ENCODE data around the gene AOPEP.

The AOPEP gene

GRCh38 chr9:94801681-94802080 is 75.2 kb downstream of the AOPEP start:
- H3K4me1 ChIP-seq = peaks cover 15% of the 10 kb centered on the region
- TF ChIP-seq CTCF (IDR thresholded peaks at IDR 0.05; ENCODE audit: low read depth, low read length) = no peak
- no peaks in the 10 kb centered on the region for H3K9me3 ChIP-seq
- H3K27me3 ChIP-seq = no peaks in the 10 kb centered on the region
- H3K4me3 ChIP-seq (ENCODE audit: low read depth, low read length) = no peak overlapping the region
- DNase-seq = no peak
- peaks cover 18% of the 10 kb centered on the region for H3K36me3 ChIP-seq

DNA sequence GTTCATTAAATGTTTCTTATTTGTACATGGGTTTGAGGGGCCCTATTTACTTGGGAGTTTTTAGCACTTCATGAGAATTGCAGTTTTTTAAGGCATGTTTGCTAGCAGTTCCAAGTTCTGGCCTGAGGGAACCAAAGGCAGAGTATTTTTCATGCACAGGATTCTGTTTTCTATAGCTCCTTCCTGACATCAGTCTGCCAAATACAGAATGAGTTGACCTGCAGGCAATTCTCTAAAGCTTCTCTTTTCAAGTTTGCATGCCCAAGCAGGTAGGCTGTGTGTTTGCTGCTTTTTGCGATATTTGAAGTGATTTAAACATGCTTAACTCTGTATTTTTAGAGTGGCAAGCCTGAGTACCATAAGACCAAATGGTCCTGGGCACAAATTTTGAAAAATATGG is 75.8 kb downstream of the AOPEP start:
- Histone ChIP-seq H3K4me1 (peaks cover 15% of the 10 kb centered on the region), H3K4me3 (ENCODE audit: low read depth, low read length) (no peak overlapping the region), H3K36me3 (peaks cover 18% of the 10 kb centered on the region), H3K9me3 (no peaks in the 10 kb centered on the region), H3K27me3 (no peaks in the 10 kb centered on the region)
- DNase-seq = no peak
- TF ChIP-seq CTCF (IDR thresholded peaks at IDR 0.05; ENCODE audit: low read depth, low read length) = no peak

DNA sequence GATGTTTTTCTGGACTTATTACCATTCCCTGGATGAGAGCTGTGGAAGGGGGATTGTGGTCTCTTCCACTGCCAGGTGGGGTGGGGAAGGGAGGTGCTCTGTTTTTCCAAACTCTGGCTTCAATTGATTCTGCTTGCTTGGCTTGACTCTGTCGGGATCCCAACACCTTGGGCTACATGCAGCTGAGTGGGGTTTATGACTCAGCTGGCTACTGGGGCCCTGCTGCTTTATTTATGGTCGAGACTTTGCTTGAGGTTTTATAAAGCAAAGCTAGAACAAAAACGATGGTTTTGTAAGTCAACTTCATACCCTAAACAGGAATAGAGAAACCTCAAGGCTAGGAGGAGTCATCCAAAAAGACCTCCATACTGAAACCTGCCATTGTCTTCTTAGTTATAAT is 76.3 kb downstream of the AOPEP start:
- DNase-seq = no peak
- Histone ChIP-seq H3K36me3 (peaks cover 18% of the 10 kb centered on the region), H3K4me1 (peaks cover 15% of the 10 kb centered on the region), H3K4me3 (ENCODE audit: low read depth, low read length) (no peak overlapping the region), H3K9me3 (no peaks in the 10 kb centered on the region), H3K27me3 (no peaks in the 10 kb centered on the region)
- TF ChIP-seq CTCF (IDR thresholded peaks at IDR 0.05; ENCODE audit: low read depth, low read length) = no peak

DNA sequence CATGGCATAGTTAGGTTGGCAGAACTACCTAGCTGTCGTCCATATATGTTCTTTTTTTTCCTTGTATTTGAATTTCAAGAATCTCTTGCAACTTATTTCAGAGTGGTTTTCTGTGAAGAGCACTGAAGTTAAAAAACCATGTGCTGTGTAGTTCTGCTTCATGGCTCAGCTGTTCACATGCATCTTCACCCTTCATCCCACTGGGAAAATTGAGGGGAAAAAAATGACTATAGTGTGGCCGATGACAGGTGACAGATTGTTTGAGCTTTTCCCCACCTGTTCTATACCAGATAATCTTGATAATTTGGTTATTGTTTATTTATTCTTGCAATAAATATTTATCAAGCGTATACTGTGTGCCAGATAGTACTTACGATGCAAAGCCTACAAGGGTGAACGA is 77.8 kb downstream of the AOPEP start:
- Histone ChIP-seq H3K4me3 (ENCODE audit: low read depth, low read length) (no peak overlapping the region), H3K9me3 (no peaks in the 10 kb centered on the region), H3K27me3 (no peaks in the 10 kb centered on the region), H3K36me3 (peaks cover 13% of the 10 kb centered on the region), H3K4me1 (peaks cover 15% of the 10 kb centered on the region)
- no peak for TF ChIP-seq CTCF (IDR thresholded peaks at IDR 0.05; ENCODE audit: low read depth, low read length)
- DNase-seq = no peak

GRCh38 chr9:94805051-94805489 is 78.6 kb downstream of the AOPEP start:
- no peak for TF ChIP-seq CTCF (IDR thresholded peaks at IDR 0.05; ENCODE audit: low read depth, low read length)
- H3K4me1 ChIP-seq = peaks cover 15% of the 10 kb centered on the region
- no peaks in the 10 kb centered on the region for H3K27me3 ChIP-seq
- H3K36me3 ChIP-seq = peaks cover 13% of the 10 kb centered on the region
- no peak for DNase-seq
- H3K9me3 ChIP-seq = no peaks in the 10 kb centered on the region
- H3K4me3 ChIP-seq (ENCODE audit: low read depth, low read length) = no peak overlapping the region

GRCh38 chr9:94805585-94805984 is 79.1 kb downstream of the AOPEP start:
- TF ChIP-seq CTCF (IDR thresholded peaks at IDR 0.05; ENCODE audit: low read depth, low read length) = no peak
- Histone ChIP-seq H3K27me3 (no peaks in the 10 kb centered on the region), H3K4me1 (peaks cover 15% of the 10 kb centered on the region), H3K36me3 (peaks cover 10% of the 10 kb centered on the region), H3K4me3 (ENCODE audit: low read depth, low read length) (no peak overlapping the region), H3K9me3 (no peaks in the 10 kb centered on the region)
- DNase-seq = no peak
